ENCODE results near the gene TBKBP1. TPM values are rescaled to one million over a fixed set of nuclear protein-coding genes. Genes with fewer than 3 reads are reported as not detected.
A peak's percentile ranks its signal among the peaks of the same experiment; 100 is the strongest.

TBKBP1 gene
- total RNA-seq, 1 donor from 2014 or later = 52.7 TPM

DNA sequence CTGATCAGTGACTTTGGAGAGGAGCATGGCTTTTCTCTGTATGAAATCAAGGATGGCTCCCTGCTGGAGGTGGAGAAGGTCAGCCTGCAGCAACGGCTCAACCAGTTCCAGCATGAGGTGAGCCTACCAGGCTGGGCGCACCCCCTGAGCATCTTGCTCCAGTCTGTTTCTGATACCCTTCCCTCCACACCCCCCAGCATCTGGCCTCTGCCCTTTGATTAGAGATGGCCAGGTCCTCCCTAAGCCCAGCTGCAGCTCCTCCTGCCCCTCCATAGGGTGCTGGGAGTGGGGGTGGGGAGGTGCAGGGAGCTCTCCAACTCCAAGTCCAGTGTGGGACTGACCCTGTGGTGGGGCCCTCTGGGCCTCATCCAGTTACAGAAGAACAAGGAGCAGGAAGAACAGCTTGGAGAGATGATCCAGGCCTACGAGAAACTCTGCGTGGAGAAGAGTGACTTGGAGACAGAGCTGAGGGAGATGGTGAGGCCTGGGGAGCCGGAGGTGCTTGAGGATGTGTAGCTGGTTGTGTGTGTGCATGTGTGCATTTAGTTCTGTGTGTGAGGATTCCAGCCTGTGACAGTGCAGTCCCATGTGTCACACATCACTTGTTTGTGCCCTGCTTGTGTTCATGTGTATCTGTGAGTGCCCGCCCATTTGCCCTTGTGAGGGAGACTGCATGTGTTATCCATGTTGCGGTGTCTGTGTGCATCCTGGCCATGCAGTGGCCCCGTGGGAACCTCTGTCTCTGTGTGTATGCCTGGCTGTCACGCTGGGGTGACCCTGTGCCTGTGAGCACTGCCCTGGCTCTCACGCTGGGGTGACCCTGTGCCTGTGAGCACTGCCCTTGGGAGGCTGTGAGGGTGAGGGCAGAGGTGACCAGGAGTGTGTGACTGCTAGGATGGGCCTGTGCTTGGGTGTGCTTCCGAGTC is 3.0 kb downstream of the TBKBP1 start:
- no peaks in the 10 kb centered on the region for H3K9me3 Mint-ChIP-seq
- H3K36me3 Mint-ChIP-seq = peaks cover 5% of the 10 kb centered on the region
- H3K27ac Mint-ChIP-seq = no peak overlapping the region
- peak overlapping the region; percentile 78 for H3K4me3 Mint-ChIP-seq
- no peaks in the 10 kb centered on the region for H3K27me3 Mint-ChIP-seq (ENCODE audit: low read depth)
- TF ChIP-seq, protein P1, sequence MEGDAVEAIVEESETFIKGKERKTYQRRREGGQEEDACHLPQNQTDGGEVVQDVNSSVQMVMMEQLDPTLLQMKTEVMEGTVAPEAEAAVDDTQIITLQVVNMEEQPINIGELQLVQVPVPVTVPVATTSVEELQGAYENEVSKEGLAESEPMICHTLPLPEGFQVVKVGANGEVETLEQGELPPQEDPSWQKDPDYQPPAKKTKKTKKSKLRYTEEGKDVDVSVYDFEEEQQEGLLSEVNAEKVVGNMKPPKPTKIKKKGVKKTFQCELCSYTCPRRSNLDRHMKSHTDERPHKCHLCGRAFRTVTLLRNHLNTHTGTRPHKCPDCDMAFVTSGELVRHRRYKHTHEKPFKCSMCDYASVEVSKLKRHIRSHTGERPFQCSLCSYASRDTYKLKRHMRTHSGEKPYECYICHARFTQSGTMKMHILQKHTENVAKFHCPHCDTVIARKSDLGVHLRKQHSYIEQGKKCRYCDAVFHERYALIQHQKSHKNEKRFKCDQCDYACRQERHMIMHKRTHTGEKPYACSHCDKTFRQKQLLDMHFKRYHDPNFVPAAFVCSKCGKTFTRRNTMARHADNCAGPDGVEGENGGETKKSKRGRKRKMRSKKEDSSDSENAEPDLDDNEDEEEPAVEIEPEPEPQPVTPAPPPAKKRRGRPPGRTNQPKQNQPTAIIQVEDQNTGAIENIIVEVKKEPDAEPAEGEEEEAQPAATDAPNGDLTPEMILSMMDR (IDR thresholded peaks at IDR 0.05; ENCODE audit: unreplicated experiment) = no peak
- H3K4me1 Mint-ChIP-seq = peaks cover 25% of the 10 kb centered on the region
- no peak for DNase-seq (ENCODE audit: low spot score in 2 of 2, unreplicated experiment in 2 of 2)

DNA sequence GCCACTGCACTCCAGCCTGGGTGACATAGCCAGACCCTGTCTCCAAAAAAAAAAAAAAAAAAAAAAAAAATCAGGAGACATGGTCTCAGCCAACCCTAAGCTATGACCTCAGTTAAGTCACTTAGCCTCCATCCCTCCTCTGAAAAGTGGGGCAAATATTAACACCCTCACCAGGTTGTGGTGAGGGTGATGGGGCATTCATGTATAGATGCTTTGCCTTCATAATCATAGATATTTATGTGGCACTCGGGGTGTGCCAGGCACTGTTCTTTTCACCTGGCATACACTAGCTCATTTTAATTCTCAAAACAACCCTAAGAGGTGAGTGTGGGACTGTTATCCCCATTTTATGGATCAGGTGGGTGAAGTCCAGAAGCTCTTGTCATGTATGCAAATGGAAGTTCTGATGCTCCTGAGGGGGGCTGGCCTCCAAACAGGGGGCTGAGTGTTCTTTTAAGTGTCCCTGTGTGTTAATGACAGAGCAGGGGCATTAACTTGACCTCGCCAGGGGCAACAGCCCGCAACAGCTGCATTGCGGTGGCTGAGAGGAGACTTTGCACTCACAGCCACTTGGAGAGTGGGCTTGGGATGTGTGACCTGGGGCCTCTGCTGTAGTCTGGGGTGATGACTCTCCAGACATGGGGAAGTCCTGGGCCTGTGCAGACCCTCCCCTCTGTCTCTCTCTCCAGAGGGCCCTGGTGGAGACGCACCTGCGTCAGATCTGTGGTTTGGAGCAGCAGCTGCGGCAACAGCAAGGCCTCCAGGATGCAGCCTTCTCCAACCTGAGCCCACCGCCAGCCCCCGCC is 4.1 kb downstream of the TBKBP1 start:
- H3K4me1 Mint-ChIP-seq = peaks cover 19% of the 10 kb centered on the region
- TF ChIP-seq, protein P1 (IDR thresholded peaks at IDR 0.05; ENCODE audit: unreplicated experiment) = no peak
- no peaks in the 10 kb centered on the region for H3K9me3 Mint-ChIP-seq
- peaks cover 5% of the 10 kb centered on the region for H3K36me3 Mint-ChIP-seq
- H3K27me3 Mint-ChIP-seq (ENCODE audit: low read depth) = no peaks in the 10 kb centered on the region
- no peak for DNase-seq (ENCODE audit: low spot score in 2 of 2, unreplicated experiment in 2 of 2)
- no peak overlapping the region for H3K4me3 Mint-ChIP-seq
- H3K27ac Mint-ChIP-seq = no peak overlapping the region

DNA sequence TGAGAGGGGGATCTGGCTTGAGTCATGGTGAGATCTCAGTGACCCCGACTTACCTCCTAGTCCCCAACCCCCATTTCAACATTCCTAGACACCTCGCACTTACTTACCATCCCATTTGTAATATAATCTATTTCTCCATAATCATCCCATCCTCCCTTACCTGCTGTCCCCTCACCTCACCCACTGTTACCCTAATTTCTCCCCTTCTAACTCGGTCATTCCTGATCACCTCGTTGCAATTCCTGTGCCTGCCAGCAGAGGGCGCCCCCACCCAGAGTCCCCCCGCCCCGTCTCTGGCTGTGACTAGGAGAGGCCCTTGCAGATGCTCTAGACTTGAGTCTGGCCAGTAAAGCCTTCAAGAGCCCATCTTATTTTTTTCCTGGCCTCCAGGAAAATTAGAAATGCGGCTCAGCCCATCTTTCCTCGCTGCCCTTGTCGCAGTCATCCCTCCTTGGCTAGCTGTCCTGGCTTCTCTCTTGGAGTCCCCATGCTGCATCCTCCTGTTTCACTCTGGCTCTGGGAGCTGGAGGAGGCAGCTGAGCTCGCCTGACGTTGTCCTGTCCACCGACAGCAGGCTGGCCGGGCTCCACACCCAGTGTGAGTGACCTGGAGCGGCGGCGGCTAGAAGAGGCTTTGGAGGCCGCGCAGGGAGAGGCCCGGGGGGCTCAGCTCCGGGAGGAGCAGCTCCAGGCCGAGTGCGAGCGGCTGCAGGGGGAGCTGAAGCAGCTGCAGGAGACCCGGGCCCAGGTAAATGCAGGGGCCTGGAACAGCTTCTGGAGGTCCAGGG is 5.0 kb downstream of the TBKBP1 start:
- TF ChIP-seq, protein P1 (IDR thresholded peaks at IDR 0.05; ENCODE audit: unreplicated experiment) = peak; percentile 99
- Mint-ChIP-seq H3K36me3 (peaks cover 5% of the 10 kb centered on the region), H3K27me3 (ENCODE audit: low read depth) (no peaks in the 10 kb centered on the region), H3K4me3 (no peak overlapping the region), H3K4me1 (peaks cover 13% of the 10 kb centered on the region), H3K27ac (no peak overlapping the region), H3K9me3 (no peaks in the 10 kb centered on the region)
- DNase-seq (ENCODE audit: low spot score in 2 of 2, unreplicated experiment in 2 of 2) = peak in 1 of 2 experiments; percentile 79

DNA sequence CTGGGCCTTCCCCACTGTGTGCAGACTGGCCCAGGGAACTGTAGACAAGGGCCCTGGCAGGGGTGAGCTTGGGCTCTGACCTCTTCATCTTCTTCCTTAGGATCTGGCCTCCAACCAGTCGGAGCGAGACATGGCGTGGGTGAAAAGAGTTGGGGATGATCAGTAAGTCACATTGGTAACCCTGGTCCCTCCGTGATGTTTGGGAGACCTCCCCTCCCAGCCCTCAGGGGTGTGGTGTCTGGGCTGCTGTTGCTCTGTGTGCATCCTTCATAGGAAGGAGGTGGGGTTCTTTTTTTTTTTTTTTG is 5.5 kb downstream of the TBKBP1 start:
- H3K9me3 Mint-ChIP-seq = no peaks in the 10 kb centered on the region
- H3K4me3 Mint-ChIP-seq = no peak overlapping the region
- TF ChIP-seq, protein P1 (IDR thresholded peaks at IDR 0.05; ENCODE audit: unreplicated experiment) = no peak
- H3K27ac Mint-ChIP-seq = no peak overlapping the region
- no peaks in the 10 kb centered on the region for H3K27me3 Mint-ChIP-seq (ENCODE audit: low read depth)
- H3K36me3 Mint-ChIP-seq = peaks cover 5% of the 10 kb centered on the region
- DNase-seq (ENCODE audit: low spot score in 2 of 2, unreplicated experiment in 2 of 2) = no peak
- peaks cover 13% of the 10 kb centered on the region for H3K4me1 Mint-ChIP-seq
